SK-N-SH treated with all-trans-retinoic acid at 6 μM for 48 hours (cell line): ENCODE data around the gene MIDN.

ENCODE experiments used
- ARNTL ChIP-seq: fragments of 450-650 bp; formaldehyde crosslinking; IDR thresholded peaks from 2 replicates; pipeline ENCODE4 v1.5.0; 2020; ENCODE audit warnings: low read depth, mild to moderate bottlenecking, moderate library complexity, borderline replicate concordance
- CSDC2 ChIP-seq: fragments of 250-450 bp; sonication (Bioruptor Pico); IDR thresholded peaks from 2 replicates; pipeline ENCODE4 v1.5.0; 2020; ENCODE audit warnings: mild to moderate bottlenecking, moderate library complexity
- PATZ1 ChIP-seq: fragments of 250-450 bp; sonication (Bioruptor Pico); IDR thresholded peaks from 2 replicates; pipeline ENCODE4 v1.8.0; 2020; ENCODE audit warnings: mild to moderate bottlenecking, moderate library complexity, borderline replicate concordance
- RARB ChIP-seq: fragments of 250-450 bp; sonication (Bioruptor Pico); IDR thresholded peaks from 2 replicates; pipeline ENCODE4 v1.8.0; 2021; ENCODE audit warnings: mild to moderate bottlenecking, moderate library complexity
- ZFP3 ChIP-seq: fragments of 250-450 bp; sonication (Bioruptor Pico); IDR thresholded peaks from 2 replicates; pipeline ENCODE4 v1.5.0; 2020; ENCODE audit warnings: mild to moderate bottlenecking, moderate library complexity
- ZNF8 ChIP-seq: fragments of 450-650 bp; formaldehyde crosslinking; IDR thresholded peaks from 2 replicates; pipeline ENCODE4 v1.5.0; 2020; ENCODE audit warnings: mild to moderate bottlenecking, moderate library complexity

DNA sequence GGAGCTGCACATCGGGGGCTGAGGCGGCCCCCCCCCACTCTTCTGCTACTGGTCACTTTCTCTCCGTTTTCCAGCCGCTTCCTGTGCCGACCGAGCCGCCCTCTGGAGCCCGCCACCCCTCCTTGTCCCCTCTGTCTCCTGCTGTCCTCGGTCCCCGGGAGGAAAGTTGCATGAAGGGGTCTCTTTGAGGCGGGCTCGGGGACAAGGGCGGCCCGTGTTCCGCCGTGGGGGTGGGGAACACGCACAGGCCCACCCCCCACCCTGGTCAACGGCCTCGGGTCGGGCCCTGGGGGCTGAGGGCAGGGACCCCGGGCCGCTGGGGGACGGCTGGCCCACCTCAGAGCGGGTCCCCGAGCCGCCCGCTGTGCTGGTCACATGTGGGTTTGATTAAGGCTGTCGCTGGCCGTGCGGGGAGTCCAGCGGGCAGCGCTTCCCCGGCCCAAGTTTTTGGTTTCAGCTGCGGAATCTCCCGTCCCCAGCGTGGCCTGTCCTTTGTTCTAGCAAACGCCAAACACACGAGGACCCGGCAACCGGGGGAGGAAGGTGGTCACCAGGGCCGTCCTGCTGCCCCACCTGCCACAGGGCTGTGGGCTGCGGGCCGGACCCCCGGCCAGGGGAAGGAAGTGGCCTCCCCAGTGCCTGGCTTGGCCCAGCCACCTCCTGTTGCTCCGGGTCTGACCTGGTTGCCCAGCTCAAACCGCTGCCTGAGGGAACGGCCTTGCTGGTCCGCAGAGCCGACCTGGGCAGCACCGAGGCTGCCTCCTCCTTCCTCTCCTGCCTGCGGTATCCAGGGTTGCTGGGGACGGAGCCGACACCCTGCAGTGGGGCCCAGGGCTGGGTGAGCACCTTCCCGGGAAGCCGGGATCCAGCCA is 39.2 kb downstream of the MIDN start:
- TF ChIP-seq RARB (CRISPR knock-in tag) (no peak), PATZ1 (CRISPR knock-in tag) (no peak), ARNTL (CRISPR knock-in tag) (no peak), ZNF8 (CRISPR knock-in tag) (no peak), ZFP3 (no peak), CSDC2 (CRISPR knock-in tag) (no peak)
